Gastrocnemius medialis (tissue), 4 donors: ENCODE results near the gene IFNGR2. TPM values are rescaled to one million over a fixed set of nuclear protein-coding genes. Genes with fewer than 3 reads are reported as not detected.
A peak's percentile ranks its signal among the peaks of the same experiment; 100 is the strongest.

Experiments
- ATAC-seq, 2 donors: fragments of 150-250 bp; one replicate each; pipeline ENCODE4 v1.9.1; 2016
- DNase-seq, 2 donors: peaks; one replicate each; pipeline ENCODE4 v3.0.0-alpha.2; 2019
- H3K27ac ChIP-seq, 4 donors: fragments of 200-600 bp; sonication (generic); 1 replicate in 1 of 4; 2 replicates in 3 of 4; pipeline ENCODE4 v1.5.1; 2016 to 2018; ENCODE audit warnings: mild to moderate bottlenecking in 2 of 4, moderate library complexity in 1 of 4
- H3K27me3 ChIP-seq, 3 donors: fragments of 200-600 bp; sonication (generic) in 2 of 3; 1 replicate in 1 of 3; 2 replicates in 2 of 3; pipeline versions ENCODE4 v1.5.1 to v1.6.0; 2016 to 2019; ENCODE audit warnings: mild to moderate bottlenecking in 1 of 3, moderate library complexity in 1 of 3
- H3K36me3 ChIP-seq, 2 donors: fragments of 200-600 bp; sonication (generic) in 1 of 2; one replicate each; pipeline ENCODE4 v1.5.1; 2017 to 2018
- H3K4me1 ChIP-seq, 2 donors: fragments of 200-600 bp; sonication (generic) in 1 of 2; one replicate each; pipeline ENCODE4 v1.5.1; 2016 to 2017; ENCODE audit warnings: mild to moderate bottlenecking in 2 of 2
- H3K4me3 ChIP-seq, 4 donors: fragments of 200-600 bp; sonication (generic) in 3 of 4; 1 replicate in 1 of 4; 2 replicates in 3 of 4; pipeline ENCODE4 v1.5.1; 2016 to 2019; ENCODE audit warnings: mild to moderate bottlenecking in 2 of 4
- H3K9me3 ChIP-seq, 3 donors: fragments of 200-600 bp; sonication (generic) in 2 of 3; 1 replicate in 1 of 3; 2 replicates in 2 of 3; pipeline ENCODE4 v1.5.1; 2016 to 2019
- POLR2A ChIP-seq, 2 donors: fragments of 450-650 bp; IDR thresholded peaks; one replicate each; pipeline ENCODE4 v1.6.1; 2017; ENCODE audit warnings: antibody characterized with exemption in 2 of 2, mild to moderate bottlenecking in 2 of 2, moderate library complexity in 2 of 2
- in situ Hi-C, 4 donors: fragments of 200-750 bp; cut with MboI; loops; one replicate each; pipeline versions ENCODE4 v1.15.0 to v1.8.0; 2017; ENCODE audit warnings: low sequenced_read_pairs in 4 of 4
- intact Hi-C: fragments of 100-400 bp; cut with DNase I; formaldehyde crosslinking; loops from one replicate; pipeline ENCODE4 v1.15.1; 2023; ENCODE audit warnings: low total_unique reads
- total RNA-seq, 4 donors: library from RNA; depleted of rRNA; stranded (reverse); fragments of >200 nt; gene quantifications; one replicate each; pipeline versions ENCODE4 v1.1.0 to v1.2.3, GENCODE V29; 2016
- TF ChIP-seq, protein P1 (sequence below), 5 experiments: fragments of 450-650 bp in 3 of 5; fragments of 200-600 bp in 2 of 5; sonication (generic) in 2 of 5; IDR thresholded peaks in 4 of 5; conservative IDR thresholded peaks in 1 of 5; 1 replicate in 4 of 5; 2 replicates in 1 of 5; pipeline ENCODE4 v1.5.1; 2016 to 2019; ENCODE audit warnings: antibody characterized with exemption in 5 of 5, mild to moderate bottlenecking in 3 of 5, moderate library complexity in 3 of 5

IFNGR2 gene
- total RNA-seq, 4 donors from 2014 or later: 13.9 to 27.6 (median 24.2) TPM

DNA sequence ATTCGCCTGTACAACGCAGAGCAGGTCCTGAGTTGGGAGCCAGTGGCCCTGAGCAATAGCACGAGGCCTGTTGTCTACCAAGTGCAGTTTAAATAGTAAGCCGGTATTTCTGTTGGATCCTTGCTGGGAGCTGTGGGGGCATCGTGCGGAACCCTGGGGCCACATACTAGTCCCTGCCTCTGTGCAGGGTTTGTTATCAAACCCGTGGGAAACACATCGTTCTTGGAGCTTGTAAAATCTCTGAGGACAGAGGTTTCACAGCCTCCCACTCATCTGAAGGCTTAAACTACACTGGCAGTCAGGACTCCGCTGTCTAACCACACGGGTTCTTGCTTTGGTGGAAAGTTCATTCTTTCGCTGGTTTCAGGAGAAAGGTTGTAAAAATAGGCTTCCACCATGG, 11.7 kb downstream of the IFNGR2 start:
- DNase-seq: no peak
- H3K27ac ChIP-seq: no peak overlapping the region
- peaks cover 0 to 7% of the 10 kb centered on the region in 2 donors for H3K4me1 ChIP-seq
- TF ChIP-seq, protein P1, sequence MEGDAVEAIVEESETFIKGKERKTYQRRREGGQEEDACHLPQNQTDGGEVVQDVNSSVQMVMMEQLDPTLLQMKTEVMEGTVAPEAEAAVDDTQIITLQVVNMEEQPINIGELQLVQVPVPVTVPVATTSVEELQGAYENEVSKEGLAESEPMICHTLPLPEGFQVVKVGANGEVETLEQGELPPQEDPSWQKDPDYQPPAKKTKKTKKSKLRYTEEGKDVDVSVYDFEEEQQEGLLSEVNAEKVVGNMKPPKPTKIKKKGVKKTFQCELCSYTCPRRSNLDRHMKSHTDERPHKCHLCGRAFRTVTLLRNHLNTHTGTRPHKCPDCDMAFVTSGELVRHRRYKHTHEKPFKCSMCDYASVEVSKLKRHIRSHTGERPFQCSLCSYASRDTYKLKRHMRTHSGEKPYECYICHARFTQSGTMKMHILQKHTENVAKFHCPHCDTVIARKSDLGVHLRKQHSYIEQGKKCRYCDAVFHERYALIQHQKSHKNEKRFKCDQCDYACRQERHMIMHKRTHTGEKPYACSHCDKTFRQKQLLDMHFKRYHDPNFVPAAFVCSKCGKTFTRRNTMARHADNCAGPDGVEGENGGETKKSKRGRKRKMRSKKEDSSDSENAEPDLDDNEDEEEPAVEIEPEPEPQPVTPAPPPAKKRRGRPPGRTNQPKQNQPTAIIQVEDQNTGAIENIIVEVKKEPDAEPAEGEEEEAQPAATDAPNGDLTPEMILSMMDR (IDR thresholded peaks at IDR 0.05 in 4 of 5, conservative IDR thresholded peaks at IDR 0.05 in 1 of 5): no peak
- no peak for TF ChIP-seq POLR2A (IDR thresholded peaks at IDR 0.05)
- peaks cover 0 to 10% of the 10 kb centered on the region in 2 donors for H3K36me3 ChIP-seq
- no peak overlapping the region for H3K4me3 ChIP-seq
- in situ Hi-C loops (loop anchor here in 1 of 4 donors (25.0 kb wide), 1 partner anchor 97 kb away; no protein-coding TSS in a partner anchor), intact Hi-C loops (no loop called here)
- no peak for ATAC-seq
- H3K9me3 ChIP-seq: no peaks in the 10 kb centered on the region
- no peaks in the 10 kb centered on the region for H3K27me3 ChIP-seq

DNA sequence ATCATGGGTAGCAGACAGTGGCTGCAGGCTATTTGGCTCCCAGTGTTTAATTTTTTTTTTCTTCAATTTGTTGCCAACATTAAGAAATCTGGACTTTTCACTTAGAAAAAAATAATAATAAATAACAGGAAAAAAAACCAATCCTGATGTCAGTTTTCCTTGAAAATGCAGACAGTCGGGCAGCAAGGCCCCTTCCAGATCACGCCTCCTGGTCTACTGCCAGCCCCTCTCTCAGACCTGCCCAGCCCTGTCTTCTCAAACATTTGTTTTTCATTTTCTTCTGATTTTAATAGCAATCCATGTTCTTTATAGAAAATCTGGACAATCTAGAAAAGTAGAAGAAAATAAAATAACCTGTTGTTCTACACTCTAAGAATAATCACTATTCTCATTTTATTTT, 15.5 kb downstream of the IFNGR2 start:
- in situ Hi-C loops: loop anchor here in 1 of 4 donors (25.0 kb wide), 1 partner anchor 94 kb away; no protein-coding TSS in a partner anchor
- H3K27ac ChIP-seq: peak overlapping the region in 1 of 4 donors; percentile 6
- peak in 1 of 2 donors; percentile 34 for ATAC-seq

DNA sequence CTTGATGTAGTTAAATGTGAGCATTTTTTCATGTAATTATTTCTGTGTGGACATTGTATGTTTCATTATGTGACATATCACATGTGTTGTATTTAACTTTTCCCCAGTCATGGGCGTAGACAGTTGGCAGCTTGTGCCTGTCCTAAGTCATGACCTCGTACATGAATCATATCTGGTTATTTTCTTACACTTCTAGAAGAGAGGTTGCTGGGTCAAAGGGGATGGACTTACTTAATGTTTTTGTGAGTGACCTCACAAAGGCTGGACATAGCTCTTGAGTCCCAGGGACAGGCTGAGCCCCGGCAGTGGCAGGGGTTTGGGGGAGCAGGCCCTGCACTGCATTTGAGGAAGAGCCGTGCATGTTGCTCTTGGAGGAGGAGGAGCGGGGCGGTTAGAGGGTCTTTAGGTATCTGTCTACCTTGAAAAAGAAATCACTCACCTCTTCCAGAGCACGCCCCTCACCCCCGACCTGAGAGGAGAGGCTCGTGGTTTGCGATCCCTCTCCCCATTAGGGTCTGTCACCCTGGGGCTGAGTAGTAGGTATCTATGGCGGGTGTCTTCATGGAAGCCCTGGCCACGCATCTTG, 16.4 kb downstream of the IFNGR2 start:
- DNase-seq (no peak), ATAC-seq (peak; percentile 68 to 70)
- Histone ChIP-seq H3K4me1 (no peaks in the 10 kb centered on the region), H3K4me3 (no peak overlapping the region), H3K9me3 (no peaks in the 10 kb centered on the region), H3K36me3 (peaks cover 0 to 31% of the 10 kb centered on the region in 2 donors), H3K27ac (peak overlapping the region in 2 of 4 donors; percentile 5 to 38), H3K27me3 (no peaks in the 10 kb centered on the region)
- no peak for TF ChIP-seq POLR2A (IDR thresholded peaks at IDR 0.05)
- TF ChIP-seq, protein P1 (IDR thresholded peaks at IDR 0.05 in 4 of 5, conservative IDR thresholded peaks at IDR 0.05 in 1 of 5): no peak
- in situ Hi-C loops (loop anchor here in 1 of 4 donors (25.0 kb wide), 1 partner anchor 93 kb away; no protein-coding TSS in a partner anchor), intact Hi-C loops (no loop called here)

More for the DNA sequence above, 15.5 kb downstream of the IFNGR2 start:
- H3K27me3 ChIP-seq: no peaks in the 10 kb centered on the region
- peak; percentile 29 to 66 for DNase-seq
- intact Hi-C loops: no loop called here
- TF ChIP-seq, protein P1 (IDR thresholded peaks at IDR 0.05 in 4 of 5, conservative IDR thresholded peaks at IDR 0.05 in 1 of 5): no peak
- TF ChIP-seq POLR2A (IDR thresholded peaks at IDR 0.05): no peak
- H3K9me3 ChIP-seq: no peaks in the 10 kb centered on the region
- H3K4me3 ChIP-seq: no peak overlapping the region
- no peaks in the 10 kb centered on the region for H3K4me1 ChIP-seq
- peaks cover 0 to 28% of the 10 kb centered on the region in 2 donors for H3K36me3 ChIP-seq

DNA sequence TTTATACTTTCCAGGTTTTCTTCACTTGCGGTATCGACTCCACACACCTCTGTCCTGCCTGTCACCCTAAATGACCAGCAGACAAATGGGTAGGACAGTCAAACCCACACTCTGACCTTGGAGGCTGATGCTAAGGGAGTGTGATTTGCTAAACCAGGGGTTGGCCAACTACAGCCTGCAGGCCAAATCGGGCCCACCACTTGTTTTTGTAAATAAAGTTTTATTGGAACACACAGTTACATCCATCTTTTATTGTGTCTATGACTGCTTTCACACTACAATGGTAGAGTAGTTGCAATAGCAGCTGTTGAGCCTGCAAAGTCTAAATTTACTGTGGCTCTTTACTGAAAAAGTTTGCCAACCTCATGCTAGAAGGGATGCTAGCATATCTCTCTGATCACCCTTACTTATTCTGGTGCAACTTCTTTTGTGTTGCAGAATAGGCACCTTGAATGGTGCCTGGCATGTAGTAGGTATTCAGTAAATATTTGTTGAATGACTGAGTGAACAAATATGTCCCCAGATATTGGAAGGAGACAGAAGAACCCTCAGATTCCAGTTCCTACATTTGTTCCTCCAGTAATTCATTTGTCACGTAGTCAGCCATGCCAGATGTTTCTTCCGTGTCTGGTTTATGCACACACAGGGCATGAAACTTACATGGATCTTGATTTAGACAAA, 18.6 kb downstream of the IFNGR2 start:
- no peak for TF ChIP-seq POLR2A (IDR thresholded peaks at IDR 0.05)
- TF ChIP-seq, protein P1 (IDR thresholded peaks at IDR 0.05 in 4 of 5, conservative IDR thresholded peaks at IDR 0.05 in 1 of 5): no peak
- Histone ChIP-seq H3K4me1 (no peaks in the 10 kb centered on the region), H3K36me3 (peaks cover 0 to 44% of the 10 kb centered on the region in 2 donors), H3K9me3 (no peaks in the 10 kb centered on the region), H3K27ac (no peak overlapping the region), H3K27me3 (no peaks in the 10 kb centered on the region), H3K4me3 (no peak overlapping the region)
- DNase-seq (no peak), ATAC-seq (no peak)
- in situ Hi-C loops: loop anchor here in 1 of 4 donors (25.0 kb wide), 1 partner anchor 90 kb away; no protein-coding TSS in a partner anchor
- intact Hi-C loops: no loop called here
